AG09309 (cell line): ENCODE results near the gene FSD1.
"Not testable (repeated sequence)": the region's sequence is repeated elsewhere in the genome, so short reads cannot be mapped to it uniquely, and the experiment has no call there.

Experiments used
- DNase-seq: peaks from one replicate; pipeline ENCODE4 v3.0.0-alpha.2; 2010; ENCODE audit warnings: low read depth
- H3K4me3 ChIP-seq: 2 replicates; pipeline ENCODE4 v1.5.1; 2011; ENCODE audit warnings: mild to moderate bottlenecking, low read depth, low read length, moderate library complexity; ENCODE audit not compliant: control insufficient read depth
- CTCF ChIP-seq: IDR thresholded peaks from 2 replicates; pipeline ENCODE4 v1.5.1; 2011; ENCODE audit warnings: mild to moderate bottlenecking, low read depth, low read length, inconsistent platforms; ENCODE audit not compliant: insufficient read depth, control insufficient read depth; ENCODE audit errors: missing control alignments

The FSD1 gene

GRCh38 chr19:4284974-4285373 is 19.4 kb upstream of the FSD1 start:
- no peak overlapping the region for H3K4me3 ChIP-seq
- no peak for TF ChIP-seq CTCF
- no peak for DNase-seq

DNA sequence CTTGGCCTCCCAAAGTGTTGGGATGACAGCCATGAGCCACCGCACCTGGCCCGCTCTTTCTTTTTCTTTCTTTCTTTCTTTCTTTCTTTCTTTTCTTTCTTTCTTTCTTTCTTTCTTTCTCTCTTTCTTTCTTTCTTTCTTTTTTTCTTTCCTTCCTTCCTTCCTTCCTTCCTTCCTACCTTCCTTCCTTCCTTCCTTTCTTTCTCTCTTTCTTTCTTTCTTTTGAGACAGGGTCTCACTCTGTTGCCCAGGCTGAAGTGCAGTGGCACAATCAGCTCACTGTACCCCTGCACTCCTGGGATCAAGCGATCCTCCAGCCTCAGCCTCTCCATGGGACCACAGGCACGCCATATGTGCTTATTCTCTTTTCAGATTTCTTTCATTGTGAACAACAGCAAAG is 18.3 kb upstream of the FSD1 start:
- not testable (repeated sequence) for DNase-seq

DNA sequence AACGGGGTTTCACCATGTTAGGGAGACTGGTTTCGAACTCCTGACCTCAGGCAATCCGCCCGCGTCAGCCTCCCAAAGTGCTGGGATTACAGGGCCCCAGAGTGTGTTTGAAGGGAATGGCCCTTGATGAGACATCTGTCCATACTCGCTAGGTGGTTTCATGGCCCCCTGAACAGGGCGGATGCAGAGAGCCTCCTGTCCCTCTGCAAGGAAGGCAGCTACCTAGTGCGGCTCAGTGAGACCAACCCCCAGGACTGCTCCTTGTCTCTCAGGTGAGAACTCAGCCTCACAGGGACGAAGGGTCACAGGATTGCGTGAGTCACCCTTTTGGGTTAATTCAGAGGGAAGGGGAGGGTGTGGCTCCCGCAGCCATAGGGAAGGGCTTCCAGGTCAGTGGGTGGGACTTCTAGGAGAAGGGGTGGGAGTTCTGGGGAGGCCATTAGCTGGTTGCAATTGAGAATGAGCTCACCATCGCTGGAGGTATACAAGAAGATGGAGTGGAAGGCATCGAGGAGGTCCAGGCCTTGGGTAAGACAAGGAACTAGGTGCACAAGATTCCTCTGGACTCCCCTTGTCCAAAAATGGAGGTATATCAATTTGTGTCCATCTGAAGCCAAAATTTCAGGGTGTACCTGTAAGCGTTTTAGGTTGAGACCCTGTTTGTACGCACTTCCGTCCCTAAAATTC is 16.2 kb upstream of the FSD1 start:
- TF ChIP-seq CTCF, result no peak
- DNase-seq, result no peak
- H3K4me3 ChIP-seq, result no peak overlapping the region

More for the DNA sequence above, 18.3 kb upstream of the FSD1 start:
- H3K4me3 ChIP-seq, result not testable (repeated sequence)

- no peak overlapping the region for H3K4me3 ChIP-seq
- TF ChIP-seq CTCF, result no peak
- no peak for DNase-seq
Observed at GRCh38 chr19:4291184-4291732, 13.1 kb upstream of the FSD1 start.

DNA sequence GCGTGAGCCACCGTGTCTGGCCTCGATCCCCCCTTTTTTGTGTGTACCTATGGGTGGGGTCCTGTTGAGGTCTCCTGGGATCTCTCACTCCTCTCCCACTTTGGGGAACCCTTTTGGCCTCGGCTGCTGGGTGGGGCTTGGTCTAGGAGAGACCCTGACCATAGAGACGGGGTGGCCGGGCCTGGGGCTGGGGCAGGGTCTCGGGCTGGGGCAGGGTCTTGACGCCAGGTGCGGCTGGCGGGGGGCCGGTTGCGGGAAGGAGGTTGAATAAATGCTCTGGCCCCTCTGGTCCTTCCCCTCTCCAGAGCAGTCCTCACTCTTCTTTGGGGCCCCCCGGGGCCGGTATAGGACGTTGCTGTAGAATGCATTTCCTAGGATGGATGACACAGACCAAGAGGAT is 11.9 kb upstream of the FSD1 start:
- no peak for TF ChIP-seq CTCF
- no peak overlapping the region for H3K4me3 ChIP-seq
- DNase-seq, result no peak

DNA sequence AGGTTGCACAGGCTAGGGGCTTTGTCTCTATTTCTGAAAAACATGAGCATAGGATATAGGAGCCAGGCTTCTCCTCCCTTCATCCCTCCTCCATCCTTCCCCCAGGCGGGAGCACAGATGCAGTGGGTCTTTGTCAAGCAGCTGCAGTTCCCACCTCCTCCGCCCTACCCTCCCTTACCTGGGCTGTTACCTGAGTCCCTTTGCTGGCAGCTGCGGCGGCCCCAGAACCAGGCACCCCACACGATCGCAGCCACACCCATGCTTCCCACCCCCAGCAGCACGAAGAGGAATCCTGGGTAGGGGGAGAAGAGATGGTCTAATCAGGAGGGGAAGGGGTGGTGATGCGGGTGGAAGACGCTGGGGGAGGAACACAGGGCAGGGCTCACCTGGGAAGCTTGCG is 10.0 kb upstream of the FSD1 start:
- TF ChIP-seq CTCF, result no peak
- no peak for DNase-seq
- H3K4me3 ChIP-seq, result no peak overlapping the region

GRCh38 chr19:4295972-4296771 is 8.2 kb upstream of the FSD1 start:
- TF ChIP-seq CTCF, result no peak
- no peak overlapping the region for H3K4me3 ChIP-seq
- no peak for DNase-seq
